IMR-90 (cell line): Measurements from ENCODE around the gene ADGRF5. TPM values are rescaled to one million over a fixed set of nuclear protein-coding genes. Genes with fewer than 3 reads are reported as not detected.
"Not testable (repeated sequence)": the region's sequence is repeated elsewhere in the genome, so short reads cannot be mapped to it uniquely, and the experiment has no call there.

Experiments used
- ATAC-seq: fragments of 200-7000 bp; cut with Tn5 transposase; 2 replicates; pipeline ENCODE4 v1.9.1; 2020; ENCODE audit warnings: low read depth, mild to moderate bottlenecking, moderate library complexity
- BruUV-seq: library from RNA; stranded (reverse); fragments of 400-500 nt; replicated peaks from 2 replicates; lab custom pipeline; 2021; lab: Mats Ljungman, UMichigan
- CTCF ChIA-PET: fragments of 300-600 bp; formaldehyde crosslinking; extraction: SDS; loops from one replicate; lab custom pipeline; 2021; ENCODE audit warnings: antibody characterized with exemption; lab: Yijun Ruan, JAX
- POLR2A ChIA-PET: fragments of 300-600 bp; sonication (Branson Sonifier 250); formaldehyde crosslinking; loops from one replicate; lab custom pipeline; 2022; ENCODE audit warnings: antibody characterized with exemption; ENCODE audit not compliant: unreplicated experiment; lab: Charles Lee
- DNase-seq: peaks from one replicate; pipeline ENCODE4 v3.0.0; 2013
- H2AFZ ChIP-seq: replicated peaks from 2 replicates; pipeline ENCODE3; 2013; ENCODE audit warnings: low read length, mild to moderate bottlenecking; ENCODE audit not compliant: poor library complexity
- H2AK5ac ChIP-seq: 2 replicates; pipeline ENCODE4 v1.6.1; 2013; ENCODE audit warnings: low read depth, low read length, inconsistent platforms
- H2AK9ac ChIP-seq: replicated peaks from 2 replicates; pipeline ENCODE3; 2013; ENCODE audit warnings: mild to moderate bottlenecking, low read depth, low read length, moderate library complexity; ENCODE audit not compliant: poor library complexity
- H2BK120ac ChIP-seq: 2 replicates; pipeline ENCODE4 v1.6.1; 2013; ENCODE audit warnings: low read depth, low read length, inconsistent platforms
- H2BK15ac ChIP-seq: 3 replicates; pipeline ENCODE4 v1.6.1; 2013; ENCODE audit warnings: low read depth, low read length, inconsistent platforms
- H2BK20ac ChIP-seq: 2 replicates; pipeline ENCODE4 v1.6.1; 2013; ENCODE audit warnings: low read depth, mild to moderate bottlenecking, inconsistent platforms, low read length, moderate library complexity
- H2BK5ac ChIP-seq: 2 replicates; pipeline ENCODE4 v1.6.1; 2013; ENCODE audit warnings: mild to moderate bottlenecking, low read depth, low read length, inconsistent platforms; ENCODE audit not compliant: poor library complexity, severe bottlenecking
- H3K14ac ChIP-seq: replicated peaks from 2 replicates; pipeline ENCODE4 v1.6.1; 2013; ENCODE audit warnings: low read depth, low read length, inconsistent platforms
- H3K18ac ChIP-seq: 2 replicates; pipeline ENCODE4 v1.6.1; 2013; ENCODE audit warnings: low read depth, low read length, control low read depth
- H3K23ac ChIP-seq: 2 replicates; pipeline ENCODE4 v1.6.1; 2013; ENCODE audit warnings: low read depth, low read length, inconsistent platforms
- H3K27ac ChIP-seq: 2 replicates; pipeline ENCODE4 v1.5.1; 2013; ENCODE audit warnings: mild to moderate bottlenecking, control low read depth, low read length; ENCODE audit not compliant: insufficient read depth
- H3K27me3 ChIP-seq: 2 replicates; pipeline ENCODE4 v1.6.1; 2013; ENCODE audit warnings: low read length; ENCODE audit not compliant: control insufficient read depth, insufficient read depth
- H3K36me3 ChIP-seq: 2 replicates; pipeline ENCODE4 v1.6.1; 2013; ENCODE audit warnings: low read length, mixed read lengths; ENCODE audit not compliant: control insufficient read depth, insufficient read depth
- H3K4ac ChIP-seq: 2 replicates; pipeline ENCODE4 v1.6.1; 2013; ENCODE audit warnings: low read depth, low read length, inconsistent platforms
- H3K4me1 ChIP-seq: 2 replicates; pipeline ENCODE4 v1.6.1; 2013; ENCODE audit warnings: low read length, mixed read lengths; ENCODE audit not compliant: control insufficient read depth, insufficient read depth
- H3K4me2 ChIP-seq: 2 replicates; pipeline ENCODE4 v1.6.1; 2013; ENCODE audit warnings: low read depth, mild to moderate bottlenecking, control low read depth, low read length, moderate library complexity
- H3K4me3 ChIP-seq: 2 replicates; pipeline ENCODE4 v1.5.1; 2013; ENCODE audit warnings: low read depth, mild to moderate bottlenecking, control low read depth, low read length, moderate library complexity; ENCODE audit not compliant: insufficient read depth
- H3K56ac ChIP-seq: 2 replicates; pipeline ENCODE4 v1.6.1; 2013; ENCODE audit warnings: low read length, inconsistent platforms; ENCODE audit not compliant: insufficient read depth; ENCODE audit errors: extremely low read depth
- H3K79me1 ChIP-seq, 2 experiments: 2 replicates each; pipeline ENCODE4 v1.6.1; 2013; ENCODE audit warnings: low read length in 2 of 2, inconsistent platforms in 1 of 2, low read depth in 1 of 2
- H3K9ac ChIP-seq: 2 replicates; pipeline ENCODE4 v1.6.1; 2013; ENCODE audit warnings: low read depth, low read length, control low read depth
- H3K9me1 ChIP-seq: 2 replicates; pipeline ENCODE4 v1.6.1; 2013; ENCODE audit warnings: low read length, inconsistent platforms; ENCODE audit not compliant: insufficient read depth
- H3K9me3 ChIP-seq: 2 replicates; pipeline ENCODE4 v1.6.1; 2013; ENCODE audit warnings: low read length; ENCODE audit not compliant: control insufficient read depth, insufficient read depth
- H4K20me1 ChIP-seq: 2 replicates; pipeline ENCODE4 v1.6.1; 2013; ENCODE audit warnings: low read length, inconsistent platforms; ENCODE audit not compliant: insufficient read depth
- H4K5ac ChIP-seq: 2 replicates; pipeline ENCODE4 v1.6.1; 2013; ENCODE audit warnings: mild to moderate bottlenecking, low read depth, low read length, control low read depth
- H4K8ac ChIP-seq, 2 experiments: 2 replicates each; pipeline ENCODE4 v1.6.1; 2013; ENCODE audit warnings: low read depth in 2 of 2, low read length in 2 of 2, control low read depth in 1 of 2, inconsistent platforms in 1 of 2
- H4K91ac ChIP-seq: 2 replicates; pipeline ENCODE4 v1.6.1; 2013; ENCODE audit warnings: low read depth, low read length, inconsistent platforms; ENCODE audit not compliant: insufficient read depth
- WGBS, 2 experiments: methylation state at CpG; one replicate each; pipeline versions ENCODE4 v1.1.5 to v1.1.7; 2013; ENCODE audit warnings: missing lambda C conversion rate in 2 of 2; ENCODE audit not compliant: insufficient read length in 1 of 2; ENCODE audit errors: extremely low coverage in 2 of 2; 5-methylcytosine and 5-hydroxymethylcytosine counted together
- dilution Hi-C: fragments of 300-500 bp; cut with HindIII; formaldehyde crosslinking; loops from one replicate; pipeline ENCODE4 v1.14.3; 2018; ENCODE audit warnings: low sequenced_read_pairs; ENCODE audit not compliant: unreplicated experiment
- in situ Hi-C: fragments of 300-500 bp; cut with MboI; formaldehyde crosslinking; loops from 3 replicates; pipeline ENCODE4 v1.14.3; 2019; ENCODE audit warnings: low sequenced_read_pairs, inconsistent platforms, mixed read lengths
- intact Hi-C: fragments of 100-400 bp; cut with micrococcal nuclease; formaldehyde crosslinking; loops from 2 replicates; pipeline ENCODE4 v1.10.0; 2022
- polyA plus RNA-seq, 3 experiments: library from polyadenylated mRNA; depleted of rRNA; stranded (reverse); fragments of >200 nt; gene quantifications; 2 replicates each; pipeline ENCODE4 v1.2.3, GENCODE V29; 2012; ENCODE audit warnings: low replicate concordance in 1 of 3
- total RNA-seq: library from RNA; depleted of rRNA; stranded (reverse); fragments of >200 nt; gene quantifications from 2 replicates; pipeline ENCODE4 v1.2.3, GENCODE V29; 2012

The ADGRF5 gene
- total and polyA plus RNA-seq, 2 of the 4 experiments (the other 2 are of a cell fraction), result not detected

DNA sequence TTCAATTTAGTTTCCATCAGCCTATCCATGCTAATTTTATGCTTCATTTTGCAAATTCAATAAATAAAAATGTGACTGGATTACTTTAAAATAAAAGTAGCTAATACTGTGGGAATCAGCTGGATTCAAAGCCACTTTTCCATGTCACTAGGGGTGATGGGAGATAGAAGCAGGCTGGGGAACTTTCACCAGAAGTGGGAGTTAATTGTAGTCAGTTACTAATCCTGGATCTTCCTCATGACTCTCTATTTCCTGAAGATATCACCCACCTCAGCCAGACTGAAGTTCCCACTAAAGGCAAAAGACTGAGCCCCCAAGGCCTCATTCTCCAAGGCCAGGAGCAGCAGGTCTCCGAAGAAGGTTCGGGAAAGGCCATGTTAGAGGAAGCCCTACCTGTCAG lies 86.7 kb downstream of the ADGRF5 start:
- BruUV-seq, H3K4me2 ChIP-seq, H2BK20ac ChIP-seq, H3K9me3 ChIP-seq, H2BK120ac ChIP-seq, H3K9me1 ChIP-seq, H3K27ac ChIP-seq, H3K36me3 ChIP-seq, H3K14ac ChIP-seq, H2BK5ac ChIP-seq, CTCF ChIA-PET, H4K5ac ChIP-seq, POLR2A ChIA-PET, H3K4me1 ChIP-seq, dilution Hi-C loops, H3K4ac ChIP-seq, H2AK9ac ChIP-seq, ATAC-seq, H3K79me1 ChIP-seq, H4K20me1 ChIP-seq, H3K27me3 ChIP-seq, H4K91ac ChIP-seq, H3K18ac ChIP-seq, H2BK15ac ChIP-seq, intact Hi-C loops, H3K23ac ChIP-seq, H2AK5ac ChIP-seq, H3K4me3 ChIP-seq, H3K9ac ChIP-seq, H4K8ac ChIP-seq, H3K56ac ChIP-seq, DNase-seq, H2AFZ ChIP-seq: not testable (repeated sequence)
- 85% methylated on average over 2 of the region's 2 CpGs; no CpG with 5 or more reads in 1 of the 2 experiments for WGBS, 2 experiments
- in situ Hi-C loops, result loop anchor here (25.0 kb wide), 1 partner anchor 477 kb away; the partner anchor contains the start of gene TNFRSF21
